ENCODE data around the gene GSK3A.

Gene GSK3A

GRCh38 chr19:42232435-42232834 lies 10.0 kb downstream of the GSK3A start:
- TF ChIP-seq YY1 (IDR thresholded peaks at IDR 0.05; ENCODE audit: insufficient read depth, insufficient read length) (no peak), SUZ12 (IDR thresholded peaks at IDR 0.05; ENCODE audit: extremely low read depth, insufficient read depth, insufficient read length) (no peak), ZNF274 (IDR thresholded peaks at IDR 0.05; ENCODE audit: low read depth, low read length) (no peak)
- no peaks in the 10 kb centered on the region for H3K27me3 ChIP-seq (ENCODE audit: insufficient read depth, insufficient read length)
- H3K9ac ChIP-seq (ENCODE audit: insufficient read length, low read depth), result no peak overlapping the region
- peaks cover 88% of the 10 kb centered on the region for H3K36me3 ChIP-seq (ENCODE audit: insufficient read depth, insufficient read length, low read length)
- H3K4me1 ChIP-seq (ENCODE audit: insufficient read depth, insufficient read length), result no peaks in the 10 kb centered on the region
- H3K4me3 ChIP-seq (ENCODE audit: insufficient read length, low read depth), result no peak overlapping the region
- H3K9me3 ChIP-seq (ENCODE audit: insufficient read depth, low read length), result no peaks in the 10 kb centered on the region
- no peak for DNase-seq (ENCODE audit: low read depth, low spot score)

- DNase-seq (ENCODE audit: low read depth, low spot score), result no peak
- H3K9ac ChIP-seq (ENCODE audit: insufficient read length, low read depth), result no peak overlapping the region
- no peak overlapping the region for H3K4me3 ChIP-seq (ENCODE audit: insufficient read length, low read depth)
- no peaks in the 10 kb centered on the region for H3K9me3 ChIP-seq (ENCODE audit: insufficient read depth, low read length)
- H3K4me1 ChIP-seq (ENCODE audit: insufficient read depth, insufficient read length), result no peaks in the 10 kb centered on the region
- H3K36me3 ChIP-seq (ENCODE audit: insufficient read depth, insufficient read length, low read length), result peaks cover 91% of the 10 kb centered on the region
- no peaks in the 10 kb centered on the region for H3K27me3 ChIP-seq (ENCODE audit: insufficient read depth, insufficient read length)
- TF ChIP-seq SUZ12 (IDR thresholded peaks at IDR 0.05; ENCODE audit: extremely low read depth, insufficient read depth, insufficient read length), result no peak
These were observed 11.8 kb downstream of the GSK3A start for GRCh38 chr19:42230571-42230970.

DNA sequence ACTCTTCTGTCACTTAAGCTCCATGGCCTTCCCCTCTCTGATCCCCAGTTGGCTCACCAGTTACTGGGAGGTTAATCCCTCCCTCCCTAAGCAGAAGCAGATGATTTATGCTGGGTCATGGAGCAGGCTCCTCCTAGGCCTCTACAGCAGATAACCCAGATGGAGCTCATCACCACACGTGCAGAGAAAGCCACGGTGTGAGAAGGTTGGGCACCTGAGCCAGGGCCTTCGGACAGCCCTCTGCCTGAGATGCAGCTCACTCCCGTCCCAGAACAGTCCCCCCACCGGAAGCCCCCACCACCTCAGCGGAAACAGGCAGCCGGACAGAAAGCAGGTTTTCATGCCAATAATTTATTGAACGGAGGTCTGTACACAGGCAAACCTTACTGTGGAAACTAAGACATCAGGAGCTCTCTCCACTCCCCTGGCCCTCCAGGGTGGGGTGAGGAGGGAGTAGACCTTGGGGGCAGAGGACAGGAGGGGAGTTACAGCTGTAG lies 12.5 kb downstream of the GSK3A start:
- TF ChIP-seq SUZ12 (IDR thresholded peaks at IDR 0.05; ENCODE audit: extremely low read depth, insufficient read depth, insufficient read length), result no peak
- no peak for TF ChIP-seq ZNF274 (IDR thresholded peaks at IDR 0.05; ENCODE audit: low read depth, low read length)
- TF ChIP-seq YY1 (IDR thresholded peaks at IDR 0.05; ENCODE audit: insufficient read depth, insufficient read length), result no peak
- Histone ChIP-seq H3K4me1 (ENCODE audit: insufficient read depth, insufficient read length) (no peaks in the 10 kb centered on the region), H3K27me3 (ENCODE audit: insufficient read depth, insufficient read length) (no peaks in the 10 kb centered on the region), H3K9ac (ENCODE audit: insufficient read length, low read depth) (no peak overlapping the region), H3K4me3 (ENCODE audit: insufficient read length, low read depth) (no peak overlapping the region), H3K36me3 (ENCODE audit: insufficient read depth, insufficient read length, low read length) (peaks cover 91% of the 10 kb centered on the region), H3K9me3 (ENCODE audit: insufficient read depth, low read length) (no peaks in the 10 kb centered on the region)
- no peak for DNase-seq (ENCODE audit: low read depth, low spot score)

- TF ChIP-seq SUZ12 (IDR thresholded peaks at IDR 0.05; ENCODE audit: extremely low read depth, insufficient read depth, insufficient read length) (no peak), YY1 (IDR thresholded peaks at IDR 0.05; ENCODE audit: insufficient read depth, insufficient read length) (no peak), ZNF274 (IDR thresholded peaks at IDR 0.05; ENCODE audit: low read depth, low read length) (no peak)
- H3K9ac ChIP-seq (ENCODE audit: insufficient read length, low read depth), result no peak overlapping the region
- peaks cover 93% of the 10 kb centered on the region for H3K36me3 ChIP-seq (ENCODE audit: insufficient read depth, insufficient read length, low read length)
- DNase-seq (ENCODE audit: low read depth, low spot score), result no peak
- H3K9me3 ChIP-seq (ENCODE audit: insufficient read depth, low read length), result no peaks in the 10 kb centered on the region
- no peak overlapping the region for H3K4me3 ChIP-seq (ENCODE audit: insufficient read length, low read depth)
- no peaks in the 10 kb centered on the region for H3K27me3 ChIP-seq (ENCODE audit: insufficient read depth, insufficient read length)
- H3K4me1 ChIP-seq (ENCODE audit: insufficient read depth, insufficient read length), result no peaks in the 10 kb centered on the region
These were observed 13.0 kb downstream of the GSK3A start for GRCh38 chr19:42229301-42229854.

DNA sequence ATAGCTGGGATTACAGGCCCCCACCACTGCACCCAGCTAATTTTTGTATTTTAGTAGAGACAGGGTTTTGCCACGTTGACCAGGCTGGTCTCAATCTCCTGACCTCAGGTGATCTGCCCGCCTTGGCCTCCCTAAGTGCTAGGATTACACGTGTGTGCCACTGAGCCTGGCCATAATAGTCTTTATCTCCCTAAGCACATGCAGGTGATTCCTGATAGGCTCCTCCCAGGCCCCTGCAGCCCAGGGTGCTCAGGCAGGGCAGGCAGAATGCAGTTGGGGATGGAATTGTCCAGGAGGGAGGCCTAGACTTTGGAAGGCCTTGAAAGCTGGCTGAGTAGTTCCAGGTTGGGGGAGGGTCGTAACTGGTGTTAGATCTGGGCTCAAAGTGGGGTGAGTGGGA lies 13.8 kb downstream of the GSK3A start:
- Histone ChIP-seq H3K9me3 (ENCODE audit: insufficient read depth, low read length) (no peaks in the 10 kb centered on the region), H3K9ac (ENCODE audit: insufficient read length, low read depth) (no peak overlapping the region), H3K4me3 (ENCODE audit: insufficient read length, low read depth) (no peak overlapping the region), H3K27me3 (ENCODE audit: insufficient read depth, insufficient read length) (no peaks in the 10 kb centered on the region), H3K4me1 (ENCODE audit: insufficient read depth, insufficient read length) (no peaks in the 10 kb centered on the region), H3K36me3 (ENCODE audit: insufficient read depth, insufficient read length, low read length) (peaks cover 90% of the 10 kb centered on the region)
- no peak for DNase-seq (ENCODE audit: low read depth, low spot score)
- TF ChIP-seq SUZ12 (IDR thresholded peaks at IDR 0.05; ENCODE audit: extremely low read depth, insufficient read depth, insufficient read length) (no peak), ZNF274 (IDR thresholded peaks at IDR 0.05; ENCODE audit: low read depth, low read length) (no peak), YY1 (IDR thresholded peaks at IDR 0.05; ENCODE audit: insufficient read depth, insufficient read length) (no peak)

DNA sequence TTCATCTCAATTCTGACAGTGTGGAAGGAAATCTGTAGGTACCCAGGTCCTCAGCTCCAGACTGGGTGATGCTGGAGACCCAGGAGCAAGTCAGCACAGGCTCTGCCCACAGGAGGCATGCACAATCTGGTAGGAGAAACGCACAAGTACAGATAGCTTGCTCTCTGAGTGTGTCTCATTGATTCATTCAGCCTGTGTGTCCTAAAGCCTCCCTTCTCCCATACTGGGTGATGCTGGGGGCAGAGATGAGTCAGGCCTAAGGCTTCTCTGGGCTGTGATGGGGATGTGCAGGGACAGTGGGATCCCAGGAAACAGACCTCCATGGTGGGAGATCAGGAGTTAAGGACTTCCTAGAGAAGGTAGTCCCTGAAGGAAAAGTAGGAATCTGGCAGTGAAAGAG lies 15.5 kb downstream of the GSK3A start:
- Histone ChIP-seq H3K9me3 (ENCODE audit: insufficient read depth, low read length) (no peaks in the 10 kb centered on the region), H3K27me3 (ENCODE audit: insufficient read depth, insufficient read length) (no peaks in the 10 kb centered on the region), H3K4me3 (ENCODE audit: insufficient read length, low read depth) (no peak overlapping the region), H3K9ac (ENCODE audit: insufficient read length, low read depth) (no peak overlapping the region), H3K36me3 (ENCODE audit: insufficient read depth, insufficient read length, low read length) (peaks cover 83% of the 10 kb centered on the region), H3K4me1 (ENCODE audit: insufficient read depth, insufficient read length) (no peaks in the 10 kb centered on the region)
- no peak for DNase-seq (ENCODE audit: low read depth, low spot score)
- no peak for TF ChIP-seq SUZ12 (IDR thresholded peaks at IDR 0.05; ENCODE audit: extremely low read depth, insufficient read depth, insufficient read length)
- no peak for TF ChIP-seq YY1 (IDR thresholded peaks at IDR 0.05; ENCODE audit: insufficient read depth, insufficient read length)
- no peak for TF ChIP-seq ZNF274 (IDR thresholded peaks at IDR 0.05; ENCODE audit: low read depth, low read length)

DNA sequence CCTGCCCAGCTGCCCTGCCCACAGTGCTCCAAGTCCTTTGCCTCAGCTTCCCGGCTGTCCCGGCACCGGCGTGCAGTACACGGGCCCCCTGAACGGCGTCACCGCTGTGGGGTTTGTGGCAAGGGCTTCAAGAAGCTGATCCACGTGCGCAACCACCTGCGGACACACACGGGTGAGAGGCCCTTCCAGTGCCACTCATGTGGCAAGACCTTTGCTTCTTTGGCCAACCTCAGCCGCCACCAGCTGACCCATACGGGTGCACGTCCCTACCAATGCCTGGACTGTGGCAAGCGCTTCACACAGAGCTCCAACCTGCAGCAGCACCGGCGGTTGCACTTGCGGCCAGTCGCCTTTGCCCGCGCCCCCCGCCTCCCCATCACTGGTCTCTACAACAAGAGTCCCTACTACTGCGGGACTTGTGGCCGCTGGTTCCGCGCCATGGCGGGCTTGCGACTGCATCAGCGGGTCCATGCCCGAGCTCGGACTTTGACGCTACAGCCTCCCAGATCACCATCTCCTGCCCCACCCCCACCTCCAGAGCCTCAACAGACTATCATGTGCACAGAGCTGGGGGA lies 16.6 kb downstream of the GSK3A start:
- DNase-seq (ENCODE audit: low read depth, low spot score), result no peak
- Histone ChIP-seq H3K27me3 (ENCODE audit: insufficient read depth, insufficient read length) (no peaks in the 10 kb centered on the region), H3K4me1 (ENCODE audit: insufficient read depth, insufficient read length) (no peaks in the 10 kb centered on the region), H3K9me3 (ENCODE audit: insufficient read depth, low read length) (no peaks in the 10 kb centered on the region), H3K4me3 (ENCODE audit: insufficient read length, low read depth) (no peak overlapping the region), H3K9ac (ENCODE audit: insufficient read length, low read depth) (no peak overlapping the region), H3K36me3 (ENCODE audit: insufficient read depth, insufficient read length, low read length) (peaks cover 72% of the 10 kb centered on the region)
- TF ChIP-seq SUZ12 (IDR thresholded peaks at IDR 0.05; ENCODE audit: extremely low read depth, insufficient read depth, insufficient read length) (no peak), ZNF274 (IDR thresholded peaks at IDR 0.05; ENCODE audit: low read depth, low read length) (no peak), YY1 (IDR thresholded peaks at IDR 0.05; ENCODE audit: insufficient read depth, insufficient read length) (no peak)
